HEK293 (cell line): ENCODE results near the gene FRMPD2.

Source experiments
- SCRT1 ChIP-seq: fragments of 450-650 bp; formaldehyde crosslinking; IDR thresholded peaks from 2 replicates; pipeline ENCODE4 v1.5.1; 2016; ENCODE audit warnings: missing biosample characterization, missing genetic modification characterization, borderline replicate concordance
- TF ChIP-seq, protein P1 (sequence below): fragments of 450-650 bp; formaldehyde crosslinking; IDR thresholded peaks from 2 replicates; pipeline ENCODE4 v1.5.1; 2016; ENCODE audit warnings: missing biosample characterization, missing genetic modification characterization

DNA sequence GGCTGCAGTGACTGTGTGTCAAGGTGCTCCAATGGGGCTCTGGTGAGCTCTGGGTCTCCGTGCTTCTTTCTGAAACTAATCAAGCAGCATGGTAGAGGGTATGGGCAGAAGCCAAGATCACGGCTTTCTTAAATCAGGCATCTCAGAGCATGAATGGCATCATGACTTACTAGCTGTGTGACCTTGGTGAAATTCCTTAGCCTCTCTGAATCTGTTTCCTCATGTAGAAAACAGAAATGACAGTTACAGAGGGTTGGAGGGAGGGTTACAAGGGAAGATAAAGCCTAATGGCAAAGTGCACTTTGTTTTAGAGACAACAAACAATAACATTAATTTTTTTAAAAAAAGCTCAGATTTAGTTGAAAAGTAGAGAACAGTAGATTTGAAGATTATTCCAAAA, 34.9 kb downstream of the FRMPD2 start:
- TF ChIP-seq SCRT1 (tag by site-specific recombination) = no peak
- TF ChIP-seq, protein P1, sequence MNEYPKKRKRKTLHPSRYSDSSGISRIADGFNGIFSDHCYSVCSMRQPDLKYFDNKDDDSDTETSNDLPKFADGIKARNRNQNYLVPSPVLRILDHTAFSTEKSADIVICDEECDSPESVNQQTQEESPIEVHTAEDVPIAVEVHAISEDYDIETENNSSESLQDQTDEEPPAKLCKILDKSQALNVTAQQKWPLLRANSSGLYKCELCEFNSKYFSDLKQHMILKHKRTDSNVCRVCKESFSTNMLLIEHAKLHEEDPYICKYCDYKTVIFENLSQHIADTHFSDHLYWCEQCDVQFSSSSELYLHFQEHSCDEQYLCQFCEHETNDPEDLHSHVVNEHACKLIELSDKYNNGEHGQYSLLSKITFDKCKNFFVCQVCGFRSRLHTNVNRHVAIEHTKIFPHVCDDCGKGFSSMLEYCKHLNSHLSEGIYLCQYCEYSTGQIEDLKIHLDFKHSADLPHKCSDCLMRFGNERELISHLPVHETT (tag by site-specific recombination) = no peak
